BE2C (cell line): ENCODE results near the gene RAB40C.

Experiments
- DNase-seq: peaks from one replicate; pipeline ENCODE4 v3.0.0-alpha.2; 2020
- H3K27me3 ChIP-seq: fragments of 250-450 bp; sonication (Bioruptor Pico); 2 replicates; pipeline ENCODE4 v1.5.1; 2020; ENCODE audit warnings: mild to moderate bottlenecking
- H3K36me3 ChIP-seq: fragments of 250-450 bp; sonication (Bioruptor Pico); 2 replicates; pipeline ENCODE4 v1.5.1; 2020; ENCODE audit warnings: mild to moderate bottlenecking
- H3K4me1 ChIP-seq: fragments of 250-450 bp; sonication (Bioruptor Pico); 2 replicates; pipeline ENCODE4 v1.5.1; 2020
- H3K4me3 ChIP-seq: 2 replicates; pipeline ENCODE4 v1.5.1; 2011; ENCODE audit warnings: low read depth, low read length
- H3K9me3 ChIP-seq: fragments of 250-450 bp; sonication (Bioruptor Pico); 2 replicates; pipeline ENCODE4 v1.5.1; 2020
- CTCF ChIP-seq: IDR thresholded peaks from 2 replicates; pipeline ENCODE4 v1.5.1; 2012; ENCODE audit warnings: mild to moderate bottlenecking, low read depth, low read length

Gene RAB40C

GRCh38 chr16:548586-548985 lies 41.3 kb upstream of the RAB40C start:
- Histone ChIP-seq H3K9me3 (no peaks in the 10 kb centered on the region; the same call in 1 of the 2 replicates), H3K4me3 (no peak overlapping the region), H3K27me3 (no peaks in the 10 kb centered on the region), H3K36me3 (peaks cover 43% of the 10 kb centered on the region), H3K4me1 (peaks cover 12% of the 10 kb centered on the region)
- DNase-seq = no peak
- no peak for TF ChIP-seq CTCF

GRCh38 chr16:549544-550263 lies 40.2 kb upstream of the RAB40C start:
- TF ChIP-seq CTCF = peak; percentile 5; the same call in 1 of the 2 replicates
- no peaks in the 10 kb centered on the region for H3K9me3 ChIP-seq
- H3K36me3 ChIP-seq = peaks cover 50% of the 10 kb centered on the region
- DNase-seq = no peak
- H3K4me3 ChIP-seq = no peak overlapping the region
- peaks cover 10% of the 10 kb centered on the region for H3K4me1 ChIP-seq
- no peaks in the 10 kb centered on the region for H3K27me3 ChIP-seq

DNA sequence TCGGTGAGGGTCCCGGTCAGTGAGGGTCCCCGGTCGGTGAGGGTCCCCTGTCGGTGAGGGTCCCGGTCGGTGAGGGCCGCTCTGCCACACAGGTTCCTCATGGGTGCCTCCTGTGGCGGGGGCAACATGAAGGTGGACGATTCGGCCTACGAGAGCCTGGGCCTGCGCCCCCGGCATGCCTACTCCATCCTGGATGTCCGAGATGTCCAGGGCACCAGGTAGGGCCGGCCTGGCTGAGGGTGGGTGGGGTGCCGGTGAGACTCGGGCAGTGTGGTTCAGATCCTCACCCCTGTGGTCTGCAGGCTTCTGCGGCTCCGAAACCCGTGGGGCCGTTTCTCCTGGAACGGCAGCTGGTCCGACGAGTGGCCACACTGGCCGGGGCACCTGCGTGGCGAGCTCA lies 38.7 kb upstream of the RAB40C start:
- no peak overlapping the region for H3K4me3 ChIP-seq
- peaks cover 24% of the 10 kb centered on the region for H3K4me1 ChIP-seq
- TF ChIP-seq CTCF = no peak
- DNase-seq = no peak
- H3K27me3 ChIP-seq = no peaks in the 10 kb centered on the region
- no peaks in the 10 kb centered on the region for H3K9me3 ChIP-seq
- peaks cover 50% of the 10 kb centered on the region for H3K36me3 ChIP-seq

DNA sequence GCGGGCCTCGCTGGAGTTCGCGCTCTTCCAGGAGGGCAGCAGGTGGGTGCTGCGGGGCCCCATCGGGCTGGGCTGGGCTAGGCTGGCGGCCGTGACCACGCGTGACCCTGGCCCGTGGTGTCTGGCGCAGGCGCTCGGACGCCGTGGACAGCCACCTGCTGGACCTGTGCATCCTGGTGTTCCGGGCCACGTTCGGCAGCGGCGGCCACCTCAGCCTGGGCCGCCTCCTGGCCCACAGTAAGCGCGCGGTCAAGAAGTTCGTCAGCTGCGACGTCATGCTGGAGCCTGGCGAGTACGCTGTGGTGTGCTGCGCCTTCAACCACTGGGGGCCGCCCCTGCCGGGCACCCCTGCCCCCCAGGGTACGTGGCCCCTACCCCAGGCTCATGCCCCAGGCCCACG lies 37.7 kb upstream of the RAB40C start:
- peaks cover 20% of the 10 kb centered on the region for H3K4me1 ChIP-seq
- no peak overlapping the region for H3K4me3 ChIP-seq
- DNase-seq = no peak
- no peaks in the 10 kb centered on the region for H3K9me3 ChIP-seq
- TF ChIP-seq CTCF = no peak
- H3K36me3 ChIP-seq = peaks cover 50% of the 10 kb centered on the region
- no peaks in the 10 kb centered on the region for H3K27me3 ChIP-seq

DNA sequence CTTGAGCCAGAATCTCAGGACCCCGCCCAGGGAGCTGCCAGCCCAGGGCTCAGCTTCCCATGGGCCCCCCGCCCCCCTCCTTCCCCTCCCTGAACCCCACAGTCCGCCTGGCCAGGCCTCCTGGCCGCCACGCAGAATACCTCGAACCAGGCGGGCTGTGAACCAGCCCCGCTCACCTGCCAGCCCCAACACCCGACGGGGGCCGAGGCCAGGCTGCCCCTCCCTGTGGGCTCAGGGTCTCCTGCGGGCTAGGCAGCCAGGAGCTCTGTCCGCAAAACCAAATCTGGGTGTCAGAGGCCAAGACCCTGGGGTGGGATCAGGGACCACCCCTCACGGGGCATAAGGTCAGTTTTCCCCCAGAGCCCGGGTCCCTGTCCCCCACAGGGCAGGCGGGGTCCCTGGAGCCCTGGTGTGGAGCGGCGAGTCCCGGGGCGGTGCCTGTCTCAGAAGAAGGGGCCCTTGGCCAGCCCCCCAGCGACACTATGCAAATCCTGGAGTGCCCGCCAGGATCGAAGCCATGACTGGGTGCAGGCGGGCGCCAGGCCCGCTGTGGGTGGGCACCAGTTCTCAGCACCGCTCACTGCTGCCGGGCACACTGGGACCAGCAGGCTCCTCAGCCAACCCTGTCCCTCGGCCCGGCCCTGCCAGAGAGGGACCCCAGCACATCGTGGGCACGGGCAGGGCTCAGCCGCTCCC lies 36.1 kb upstream of the RAB40C start:
- Histone ChIP-seq H3K36me3 (peaks cover 35% of the 10 kb centered on the region), H3K9me3 (no peaks in the 10 kb centered on the region), H3K4me3 (no peak overlapping the region), H3K27me3 (no peaks in the 10 kb centered on the region; the same call in 1 of the 2 replicates), H3K4me1 (peaks cover 16% of the 10 kb centered on the region)
- no peak for DNase-seq
- no peak for TF ChIP-seq CTCF

GRCh38 chr16:554297-554621 lies 35.6 kb upstream of the RAB40C start:
- H3K27me3 ChIP-seq = peaks cover 2% of the 10 kb centered on the region
- no peak for TF ChIP-seq CTCF
- DNase-seq = no peak
- H3K36me3 ChIP-seq = peaks cover 34% of the 10 kb centered on the region
- peaks cover 16% of the 10 kb centered on the region for H3K4me1 ChIP-seq
- H3K4me3 ChIP-seq = no peak overlapping the region
- H3K9me3 ChIP-seq = no peaks in the 10 kb centered on the region
